K562 (cell line): ENCODE data around the gene TSGA10IP. TPM values are rescaled to one million over a fixed set of nuclear protein-coding genes. Genes with fewer than 3 reads are reported as not detected.
A peak's percentile ranks its signal among the peaks of the same experiment; 100 is the strongest.

Experiments
- ARID3B ChIP-seq: fragments of 250-450 bp; sonication (Bioruptor Pico); IDR thresholded peaks from 2 replicates; pipeline ENCODE4 v1.4.0; 2020; ENCODE audit warnings: borderline replicate concordance
- ARID4B ChIP-seq: sonication (generic); formaldehyde crosslinking; IDR thresholded peaks from 2 replicates; pipeline ENCODE4 v1.8.0; 2022; ENCODE audit warnings: mild to moderate bottlenecking, missing genetic modification reagents
- DLX4 ChIP-seq: fragments of 250-450 bp; sonication (Bioruptor Pico); IDR thresholded peaks from 2 replicates; pipeline ENCODE4 v1.6.1; 2021; ENCODE audit warnings: mild to moderate bottlenecking
- HDAC3 ChIP-seq: fragments of 450-650 bp; IDR thresholded peaks from 2 replicates; pipeline ENCODE4 v1.6.1; 2018; ENCODE audit warnings: borderline replicate concordance, mild to moderate bottlenecking, moderate library complexity; ENCODE audit not compliant: partially characterized antibody
- HNRNPK ChIP-seq: fragments of 200-400 bp; formaldehyde crosslinking; IDR thresholded peaks from one replicate; pipeline ENCODE4 v1.6.1; 2018; ENCODE audit warnings: mild to moderate bottlenecking, low read depth, low read length; ENCODE audit not compliant: poor library complexity, severe bottlenecking
- MEF2A ChIP-seq: IDR thresholded peaks from 2 replicates; pipeline ENCODE4 v1.6.1; 2011; ENCODE audit warnings: low read depth, mild to moderate bottlenecking, low read length, moderate library complexity; ENCODE audit not compliant: control insufficient read depth
- NR1H2 ChIP-seq: sonication (generic); formaldehyde crosslinking; IDR thresholded peaks from 2 replicates; pipeline ENCODE4 v1.4.0; 2020; ENCODE audit warnings: mild to moderate bottlenecking, missing genetic modification reagents
- PTRF ChIP-seq: fragments of 450-650 bp; IDR thresholded peaks from 2 replicates; pipeline ENCODE4 v1.6.1; 2016; ENCODE audit warnings: mild to moderate bottlenecking, missing genetic modification characterization, missing compliant biosample characterization
- RBM39 ChIP-seq: fragments of 200-400 bp; formaldehyde crosslinking; optimal IDR thresholded peaks from 2 replicates; pipeline ENCODE3; 2018; ENCODE audit warnings: low read depth, low read length
- RNF219 ChIP-seq: fragments of 250-450 bp; sonication (Bioruptor Pico); IDR thresholded peaks from 2 replicates; pipeline ENCODE4 v1.5.0; 2022; ENCODE audit warnings: mild to moderate bottlenecking
- YBX1 ChIP-seq: fragments of 450-650 bp; IDR thresholded peaks from 2 replicates; pipeline ENCODE4 v1.7.1; 2016; ENCODE audit warnings: mild to moderate bottlenecking
- ZFP30 ChIP-seq: fragments of 250-450 bp; sonication (Bioruptor Pico); IDR thresholded peaks from 2 replicates; pipeline ENCODE4 v1.8.0; 2022; ENCODE audit warnings: moderate library complexity, mild to moderate bottlenecking, inconsistent platforms, borderline replicate concordance
- ZKSCAN1 ChIP-seq: fragments of 150-350 bp; IDR thresholded peaks from 2 replicates; pipeline ENCODE4 v1.6.1; 2016; ENCODE audit warnings: low read depth, low read length
- ZNF347 ChIP-seq: fragments of 450-650 bp; formaldehyde crosslinking; IDR thresholded peaks from 2 replicates; pipeline ENCODE4 v1.4.0; 2020; ENCODE audit warnings: low read depth, mild to moderate bottlenecking, moderate library complexity
- ZNF41 ChIP-seq: fragments of 250-450 bp; sonication (Bioruptor Pico); conservative IDR thresholded peaks from 2 replicates; pipeline ENCODE4 v1.4.0; 2020; ENCODE audit warnings: mild to moderate bottlenecking
- polyA plus RNA-seq, 8 experiments: library from polyadenylated mRNA; depleted of rRNA in 4 of 8; stranded (reverse) in 5 of 8; unstranded in 3 of 8; fragments of >200 nt; fragmentation: Nextera tagmentation in 2 of 8; fragmentation: Illumina TruSeq in 1 of 8; extraction: Ambion mirVana in 2 of 8; extraction: Trizol in 1 of 8; gene quantifications; 2 replicates each; pipeline versions ENCODE4 v1.2.1 to v1.2.3, GENCODE V29; 2011 to 2014; ENCODE audit warnings: inconsistent platforms in 1 of 8, missing spikeins in 1 of 8
- total RNA-seq, 7 experiments: library from RNA; depleted of rRNA in 6 of 7; stranded (reverse); fragments of >200 nt in 6 of 7; fragmentation: Illumina TruSeq in 2 of 7; extraction: Trizol in 2 of 7; gene quantifications; 2 replicates each; pipeline versions ENCODE4 v1.2.1 to v1.2.3, GENCODE V29; 2011 to 2021; ENCODE audit warnings: low replicate concordance in 1 of 7

The TSGA10IP gene
- total and polyA plus RNA-seq, 9 of the 15 experiments (the other 6 are each of a cell fraction or from before 2014, with no cell fraction given), result not detected

GRCh38 chr11:65915821-65916251, 29.4 kb upstream of the TSGA10IP start (continued):
- TF ChIP-seq RNF219, result no peak
- no peak for TF ChIP-seq ARID4B (CRISPR knock-in tag)
- TF ChIP-seq ZNF347, result no peak
- TF ChIP-seq DLX4 (CRISPR knock-in tag), result no peak
- TF ChIP-seq PTRF (tag), result no peak
- no peak for TF ChIP-seq NR1H2 (CRISPR knock-in tag)
- TF ChIP-seq YBX1, result no peak
- no peak for TF ChIP-seq ARID3B (CRISPR knock-in tag)
- no peak for TF ChIP-seq ZNF41 (CRISPR knock-in tag)
- TF ChIP-seq ZFP30 (CRISPR knock-in tag), result no peak
- TF ChIP-seq MEF2A, result no peak
- no peak for TF ChIP-seq HDAC3
- TF ChIP-seq RBM39, result no peak
- TF ChIP-seq HNRNPK, result no peak
- TF ChIP-seq ZKSCAN1, result peak; percentile 46; the same call in 1 of the 2 replicates
